Measurements from ENCODE around the gene LPIN2. TPM values are rescaled to one million over a fixed set of nuclear protein-coding genes. Genes with fewer than 3 reads are reported as not detected.

The LPIN2 gene
- total RNA-seq, 1 donor from 2014 or later, result 40.3 TPM

DNA sequence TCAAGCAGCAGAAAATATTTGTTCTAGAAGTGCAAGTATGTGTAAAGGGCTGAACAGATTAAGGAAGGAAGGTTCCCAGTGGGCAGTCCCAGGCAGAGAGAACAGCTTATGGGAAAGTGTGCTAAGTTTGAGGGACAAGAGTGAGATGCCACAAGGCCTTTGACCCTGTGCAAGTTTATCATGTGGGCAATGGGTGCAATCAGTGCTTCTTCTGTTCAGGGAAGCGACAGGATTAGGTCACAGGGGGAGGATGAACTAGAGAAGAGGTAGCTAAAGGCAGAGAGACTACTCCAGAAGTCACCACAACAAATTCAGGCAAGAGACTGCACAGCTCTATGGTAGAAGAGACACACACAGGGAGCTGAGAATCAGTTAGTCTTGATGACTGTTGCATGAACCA is 44.3 kb downstream of the LPIN2 start:
- intact Hi-C loops (cut with DNase I), result no loop called here
- DNase-seq (ENCODE audit: low spot score), result no peak
- no peak for ATAC-seq

DNA sequence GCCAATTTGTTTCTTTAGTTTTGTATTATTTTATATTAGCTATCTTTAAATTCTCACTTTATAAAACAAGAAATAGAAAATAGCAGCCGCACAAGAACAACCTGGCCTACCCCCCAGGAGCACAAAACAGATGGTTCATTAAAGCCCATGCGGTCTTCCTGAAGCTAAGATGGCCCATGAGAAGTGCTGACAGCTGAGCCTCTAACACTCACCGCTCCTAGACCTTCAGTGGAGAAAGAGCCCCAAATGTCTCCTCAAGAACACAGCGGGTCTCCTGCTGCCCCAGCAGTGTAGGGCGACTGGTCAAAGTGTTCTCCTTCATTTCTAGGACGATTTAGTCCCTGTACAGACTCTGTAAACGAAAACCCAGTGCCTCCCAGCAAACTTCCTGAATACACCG is 45.1 kb downstream of the LPIN2 start:
- intact Hi-C loops (cut with DNase I), result no loop called here
- DNase-seq (ENCODE audit: low spot score), result no peak
- no peak for ATAC-seq

DNA sequence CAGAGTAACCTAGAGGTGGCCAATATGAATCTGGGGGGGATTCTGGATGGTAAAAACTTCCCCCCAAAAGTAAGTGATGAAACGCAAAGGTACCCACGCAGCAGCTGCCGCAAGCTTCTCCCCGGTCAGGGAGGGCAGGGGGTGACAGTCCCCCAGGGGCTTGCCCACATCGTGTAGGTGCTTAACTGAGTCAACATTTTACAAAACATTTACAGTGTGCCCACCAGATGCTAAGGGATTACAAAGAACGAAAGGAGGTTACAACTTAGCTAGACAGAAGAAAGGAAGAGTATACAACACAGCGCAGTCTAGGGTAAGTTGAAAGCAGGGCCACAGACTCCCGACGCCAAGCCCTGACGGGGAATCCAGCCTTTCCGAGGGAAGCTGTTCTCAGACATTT is 45.6 kb downstream of the LPIN2 start:
- intact Hi-C loops (cut with DNase I), result no loop called here
- no peak for DNase-seq (ENCODE audit: low spot score)
- no peak for ATAC-seq

DNA sequence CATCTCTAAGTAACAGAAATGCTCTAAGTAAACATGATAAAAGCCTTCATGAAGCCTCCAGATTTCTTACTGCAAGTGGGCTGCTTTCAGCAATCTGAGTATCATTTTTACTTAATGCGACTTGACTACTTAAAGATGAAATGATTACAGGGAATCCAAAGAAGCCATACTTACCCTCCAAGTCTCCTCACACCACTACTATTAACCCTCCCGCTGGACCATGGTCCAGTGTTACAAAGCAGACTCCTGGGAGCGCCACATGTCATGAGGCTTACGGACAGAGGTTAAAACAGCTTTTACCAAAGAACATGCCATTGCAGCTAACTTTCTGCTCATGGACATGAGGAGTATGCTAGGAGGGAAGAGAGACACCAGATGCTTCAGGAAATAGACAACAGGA is 46.4 kb downstream of the LPIN2 start:
- DNase-seq (ENCODE audit: low spot score) (no peak), ATAC-seq (no peak)
- intact Hi-C loops (cut with DNase I), result no loop called here

DNA sequence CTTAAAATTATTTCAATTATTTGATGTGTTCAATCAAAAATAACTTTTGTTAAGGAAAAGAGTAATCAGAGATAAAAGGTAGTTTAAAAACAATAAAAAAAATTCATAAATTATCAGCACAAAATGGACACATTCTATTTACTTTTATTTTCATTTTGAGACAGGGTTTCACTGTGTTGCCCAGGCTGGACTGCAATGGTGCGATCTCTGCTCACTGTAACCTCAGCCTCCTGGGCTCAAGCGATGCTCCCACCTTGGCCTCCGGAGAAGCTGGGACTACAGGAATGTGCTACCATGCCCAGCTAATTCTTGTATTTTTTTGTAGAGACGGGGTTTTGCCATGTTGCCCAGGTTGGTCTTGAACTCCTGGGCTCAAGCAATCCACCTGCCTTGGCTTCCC is 47.1 kb downstream of the LPIN2 start:
- no peak for DNase-seq (ENCODE audit: low spot score)
- ATAC-seq, result no peak
- intact Hi-C loops (cut with DNase I), result no loop called here

DNA sequence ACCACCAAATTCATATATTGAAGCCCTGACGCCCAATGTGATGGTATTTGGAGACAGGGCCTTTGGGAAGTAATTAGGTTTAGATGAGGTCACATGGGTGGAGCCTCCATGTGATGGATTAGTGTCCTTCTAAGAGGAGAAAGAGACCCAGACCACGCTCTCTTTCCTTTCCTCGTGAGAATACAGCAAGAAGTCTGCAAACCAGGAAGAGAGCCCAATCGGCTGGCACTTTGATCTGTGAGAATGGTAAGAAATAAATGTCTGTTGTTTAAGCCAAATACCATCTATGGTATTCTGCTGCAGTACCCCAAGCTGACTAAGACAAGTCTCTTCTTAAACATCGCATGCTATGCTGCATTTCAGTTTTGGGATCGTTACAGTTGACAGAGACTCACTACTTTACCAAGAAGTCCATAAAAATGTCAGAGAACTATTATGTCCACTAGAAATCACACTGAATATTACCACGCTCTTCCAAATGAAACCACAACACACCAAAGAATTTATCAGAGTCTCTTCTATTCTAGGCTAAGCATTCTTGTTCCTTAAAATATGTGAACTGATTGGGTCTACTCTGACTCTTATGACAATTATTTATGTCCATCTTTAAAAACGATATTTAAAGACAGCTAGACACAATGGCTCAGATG is 48.5 kb downstream of the LPIN2 start:
- intact Hi-C loops (cut with DNase I), result no loop called here
- ATAC-seq (no peak), DNase-seq (ENCODE audit: low spot score) (no peak)

Other genes with a start within 250 kb of the LPIN2 start
- 25.1 TPM for gene EMILIN2, start 166.1 kb downstream of the LPIN2 start, total RNA-seq
- 19.9 TPM for gene MYOM1, start 206.8 kb upstream of the LPIN2 start, total RNA-seq
- gene MYL12A, start 234.7 kb upstream of the LPIN2 start, total RNA-seq, result 358 TPM
- 275 TPM for gene MYL12B, start 249.0 kb upstream of the LPIN2 start, total RNA-seq

Measured in sciatic nerve (tissue), 2 donors.